OCI-LY1 (cell line): Measurements from ENCODE around the gene NPC2.
"Not testable (repeated sequence)": the region's sequence is repeated elsewhere in the genome, so short reads cannot be mapped to it uniquely, and the experiment has no call there.

Experiments used
- H2AFZ ChIP-seq: fragments of 200-600 bp; sonication (generic), shearing (Covaris generic); 2 replicates; pipeline ENCODE4 v1.6.0; 2014; ENCODE audit warnings: antibody characterized with exemption, mild to moderate bottlenecking, low read length
- H3F3A ChIP-seq: fragments of 200-600 bp; sonication (generic), shearing (Covaris generic); 2 replicates; pipeline ENCODE4 v1.6.0; 2014; ENCODE audit warnings: mild to moderate bottlenecking, antibody characterized with exemption, low read length, moderate library complexity; ENCODE audit not compliant: insufficient read depth
- H3K27ac ChIP-seq: fragments of 200-600 bp; sonication (generic); 2 replicates; pipeline ENCODE4 v1.5.1; 2014; ENCODE audit warnings: low read length, mixed run types, mild to moderate bottlenecking, low read depth; ENCODE audit not compliant: poor library complexity, severe bottlenecking
- H3K27me3 ChIP-seq: fragments of 200-600 bp; sonication (generic); 2 replicates; pipeline ENCODE4 v1.6.0; 2014; ENCODE audit warnings: antibody characterized with exemption, mild to moderate bottlenecking, low read length, moderate library complexity; ENCODE audit not compliant: insufficient read depth
- H3K36me3 ChIP-seq: fragments of 200-600 bp; sonication (generic); 2 replicates; pipeline ENCODE4 v1.6.1; 2014; ENCODE audit warnings: mild to moderate bottlenecking, antibody characterized with exemption, low read length, moderate library complexity, mixed read lengths; ENCODE audit not compliant: insufficient read depth
- H3K4me1 ChIP-seq: fragments of 200-600 bp; sonication (generic); 2 replicates; pipeline ENCODE4 v1.5.1; 2014; ENCODE audit warnings: mild to moderate bottlenecking, low read length, moderate library complexity; ENCODE audit not compliant: insufficient read depth, severe bottlenecking
- H3K4me2 ChIP-seq: fragments of 200-600 bp; sonication (generic), shearing (Covaris generic); 2 replicates; pipeline ENCODE4 v1.6.1; 2014; ENCODE audit warnings: low read length
- H3K4me3 ChIP-seq: fragments of 200-600 bp; sonication (generic); 2 replicates; pipeline ENCODE4 v1.5.1; 2014; ENCODE audit warnings: low read length, low read depth, mild to moderate bottlenecking, mixed read lengths; ENCODE audit not compliant: poor library complexity, severe bottlenecking
- H3K79me2 ChIP-seq: fragments of 200-600 bp; shearing (Covaris generic); 2 replicates; pipeline ENCODE4 v1.6.1; 2016; ENCODE audit warnings: mixed run types, low read length, mixed read lengths; ENCODE audit not compliant: insufficient read depth
- H3K9ac ChIP-seq: fragments of 200-600 bp; sonication (generic), shearing (Covaris generic); 2 replicates; pipeline ENCODE4 v1.6.1; 2014; ENCODE audit warnings: mild to moderate bottlenecking, low read length, mixed read lengths
- H3K9me2 ChIP-seq: fragments of 200-600 bp; sonication (generic), shearing (Covaris generic); 2 replicates; pipeline ENCODE4 v1.6.1; 2014; ENCODE audit warnings: low read depth, mild to moderate bottlenecking, low read length, mixed read lengths
- H3K9me3 ChIP-seq: fragments of 200-600 bp; shearing (Covaris generic); 2 replicates; pipeline ENCODE4 v1.6.1; 2014; ENCODE audit warnings: low read length, mixed read lengths
- H4K20me1 ChIP-seq: fragments of 200-600 bp; sonication (generic), shearing (Covaris generic); 2 replicates; pipeline ENCODE4 v1.6.0; 2016; ENCODE audit warnings: mild to moderate bottlenecking, low read length; ENCODE audit not compliant: insufficient read depth
- EZH2 ChIP-seq: fragments of 200-600 bp; sonication (generic), shearing (Covaris generic); IDR thresholded peaks from 2 replicates; pipeline ENCODE4 v1.8.0; 2017; ENCODE audit warnings: borderline replicate concordance, mixed run types, mild to moderate bottlenecking, antibody characterized with exemption, low read length, moderate library complexity, mixed read lengths
- TF ChIP-seq, protein P1 (sequence below): fragments of 200-600 bp; sonication (generic), shearing (Covaris generic); IDR thresholded peaks from 2 replicates; pipeline ENCODE4 v1.5.1; 2017; ENCODE audit warnings: mild to moderate bottlenecking, antibody characterized with exemption, low read length, moderate library complexity, mixed read lengths

The NPC2 gene

DNA sequence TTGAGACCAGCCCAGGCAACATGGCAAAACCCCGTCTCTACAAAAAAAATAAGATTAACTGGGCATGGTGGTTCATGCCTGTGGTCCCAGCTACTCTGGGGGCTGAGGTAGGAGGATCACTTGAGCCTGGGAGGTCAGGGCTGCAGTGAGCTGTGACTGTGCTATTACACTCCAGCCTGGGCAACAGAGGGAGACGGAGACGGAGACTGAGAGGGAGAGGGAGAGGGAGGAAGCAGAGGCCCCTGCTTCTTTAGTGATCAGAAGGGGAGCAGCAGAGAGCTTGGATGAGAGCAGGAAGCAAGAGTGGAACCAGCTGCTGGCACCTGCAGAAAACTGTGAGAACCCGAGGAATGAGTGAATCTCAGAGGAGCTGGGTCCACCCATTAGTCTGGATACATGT, 46.4 kb upstream of the NPC2 start:
- TF ChIP-seq EZH2 = no peak
- TF ChIP-seq, protein P1, sequence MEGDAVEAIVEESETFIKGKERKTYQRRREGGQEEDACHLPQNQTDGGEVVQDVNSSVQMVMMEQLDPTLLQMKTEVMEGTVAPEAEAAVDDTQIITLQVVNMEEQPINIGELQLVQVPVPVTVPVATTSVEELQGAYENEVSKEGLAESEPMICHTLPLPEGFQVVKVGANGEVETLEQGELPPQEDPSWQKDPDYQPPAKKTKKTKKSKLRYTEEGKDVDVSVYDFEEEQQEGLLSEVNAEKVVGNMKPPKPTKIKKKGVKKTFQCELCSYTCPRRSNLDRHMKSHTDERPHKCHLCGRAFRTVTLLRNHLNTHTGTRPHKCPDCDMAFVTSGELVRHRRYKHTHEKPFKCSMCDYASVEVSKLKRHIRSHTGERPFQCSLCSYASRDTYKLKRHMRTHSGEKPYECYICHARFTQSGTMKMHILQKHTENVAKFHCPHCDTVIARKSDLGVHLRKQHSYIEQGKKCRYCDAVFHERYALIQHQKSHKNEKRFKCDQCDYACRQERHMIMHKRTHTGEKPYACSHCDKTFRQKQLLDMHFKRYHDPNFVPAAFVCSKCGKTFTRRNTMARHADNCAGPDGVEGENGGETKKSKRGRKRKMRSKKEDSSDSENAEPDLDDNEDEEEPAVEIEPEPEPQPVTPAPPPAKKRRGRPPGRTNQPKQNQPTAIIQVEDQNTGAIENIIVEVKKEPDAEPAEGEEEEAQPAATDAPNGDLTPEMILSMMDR = no peak
- no peaks in the 10 kb centered on the region for H3F3A ChIP-seq
- no peaks in the 10 kb centered on the region for H4K20me1 ChIP-seq
- H3K4me2 ChIP-seq = no peak overlapping the region
- no peak overlapping the region for H3K9ac ChIP-seq
- no peaks in the 10 kb centered on the region for H3K9me2 ChIP-seq
- no peaks in the 10 kb centered on the region for H3K27me3 ChIP-seq
- H2AFZ ChIP-seq = no peak overlapping the region
- H3K4me3 ChIP-seq = no peak overlapping the region
- H3K36me3 ChIP-seq = no peaks in the 10 kb centered on the region
- H3K9me3 ChIP-seq = no peaks in the 10 kb centered on the region
- H3K79me2 ChIP-seq = no peaks in the 10 kb centered on the region
- H3K27ac ChIP-seq = no peak overlapping the region
- H3K4me1 ChIP-seq = no peaks in the 10 kb centered on the region

DNA sequence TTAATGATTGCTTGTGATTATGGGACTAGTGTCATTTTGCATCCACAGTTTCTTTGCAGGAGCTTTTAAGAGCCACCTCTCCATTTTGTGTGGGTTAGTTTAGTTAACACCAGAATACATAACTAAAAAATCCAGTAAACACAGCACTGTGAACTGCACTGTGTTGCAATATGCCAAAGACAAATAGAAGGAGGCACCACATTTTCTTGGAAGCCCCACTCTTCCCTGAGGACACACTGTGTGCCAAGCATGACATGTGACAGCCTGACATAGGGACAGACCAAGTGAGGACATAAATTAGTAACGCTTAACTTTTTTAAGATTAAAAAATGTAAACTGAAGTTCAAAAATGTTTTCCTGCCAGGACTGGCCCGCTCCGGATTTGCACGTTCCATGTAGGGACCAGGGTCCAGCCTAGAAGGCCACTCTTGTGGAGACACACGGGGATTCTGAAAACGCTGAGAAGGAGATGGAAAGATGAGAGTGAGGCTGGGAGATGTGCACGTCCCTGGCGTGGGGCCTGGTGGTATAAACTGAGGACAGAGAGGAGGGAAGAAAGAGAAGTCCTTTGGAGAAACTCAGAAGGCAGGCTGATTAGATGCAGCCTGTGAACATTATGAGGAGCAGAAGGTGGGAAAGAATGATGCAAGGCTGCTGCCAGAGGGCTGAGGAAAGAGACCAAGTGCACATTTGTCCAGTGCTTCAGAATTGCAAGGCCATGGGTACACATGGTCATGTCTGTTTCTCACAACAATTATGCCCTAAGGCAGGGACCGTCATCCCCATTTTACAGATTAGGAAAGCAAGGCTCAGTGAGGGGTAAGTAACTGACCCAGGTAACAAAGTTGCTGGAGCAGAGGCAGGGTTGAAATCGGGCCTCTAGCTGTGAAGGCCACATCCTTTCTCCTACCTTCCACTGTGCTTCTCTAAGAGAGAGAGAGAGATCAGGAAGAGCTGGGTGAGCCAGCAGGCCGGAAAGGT, 45.6 kb upstream of the NPC2 start:
- Histone ChIP-seq H3F3A (no peaks in the 10 kb centered on the region), H3K27ac (no peak overlapping the region), H3K4me2 (no peak overlapping the region), H3K27me3 (no peaks in the 10 kb centered on the region), H3K36me3 (no peaks in the 10 kb centered on the region), H4K20me1 (no peaks in the 10 kb centered on the region), H3K79me2 (no peaks in the 10 kb centered on the region), H3K4me1 (no peaks in the 10 kb centered on the region), H3K9ac (no peak overlapping the region), H2AFZ (no peak overlapping the region), H3K4me3 (no peak overlapping the region), H3K9me3 (no peaks in the 10 kb centered on the region), H3K9me2 (no peaks in the 10 kb centered on the region)
- no peak for TF ChIP-seq EZH2
- TF ChIP-seq, protein P1 = no peak

DNA sequence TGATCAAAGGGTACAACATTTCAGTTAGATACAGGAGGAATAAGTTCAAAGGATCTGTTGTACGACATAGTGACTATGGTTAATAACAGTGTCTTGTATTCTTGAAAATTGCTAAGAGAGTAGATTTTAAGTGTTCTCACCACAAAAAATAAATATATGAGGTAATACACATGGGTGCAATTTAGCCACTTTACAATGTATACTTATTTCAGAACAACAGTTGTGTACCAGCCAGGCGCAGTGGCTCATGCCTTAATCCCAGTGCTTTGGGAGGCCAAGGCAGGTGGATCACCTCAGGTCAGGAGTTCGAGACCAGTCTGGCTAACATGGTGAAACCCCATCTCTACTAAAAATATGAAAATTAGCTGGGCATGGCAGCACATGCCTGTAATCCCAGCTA, 43.2 kb upstream of the NPC2 start:
- H3F3A ChIP-seq, H3K4me1 ChIP-seq, H3K79me2 ChIP-seq, H3K36me3 ChIP-seq, H3K27ac ChIP-seq, H3K4me2 ChIP-seq, H3K4me3 ChIP-seq, H3K9ac ChIP-seq, H3K27me3 ChIP-seq, H3K9me3 ChIP-seq, H2AFZ ChIP-seq, H4K20me1 ChIP-seq, H3K9me2 ChIP-seq: not testable (repeated sequence)
